HG03558 (cell line): ENCODE measurements around the gene AMPH.
"Not testable (repeated sequence)": the region's sequence is repeated elsewhere in the genome, so short reads cannot be mapped to it uniquely, and the experiment has no call there.

Source experiments
- ATAC-seq: cut with Tn5 transposase; IDR thresholded peaks from one replicate; pipeline ENCODE4 v1.9.1; 2021; ENCODE audit warnings: moderate number of reproducible peaks; ENCODE audit not compliant: unreplicated experiment; ENCODE audit errors: extremely low read depth

Gene AMPH

DNA sequence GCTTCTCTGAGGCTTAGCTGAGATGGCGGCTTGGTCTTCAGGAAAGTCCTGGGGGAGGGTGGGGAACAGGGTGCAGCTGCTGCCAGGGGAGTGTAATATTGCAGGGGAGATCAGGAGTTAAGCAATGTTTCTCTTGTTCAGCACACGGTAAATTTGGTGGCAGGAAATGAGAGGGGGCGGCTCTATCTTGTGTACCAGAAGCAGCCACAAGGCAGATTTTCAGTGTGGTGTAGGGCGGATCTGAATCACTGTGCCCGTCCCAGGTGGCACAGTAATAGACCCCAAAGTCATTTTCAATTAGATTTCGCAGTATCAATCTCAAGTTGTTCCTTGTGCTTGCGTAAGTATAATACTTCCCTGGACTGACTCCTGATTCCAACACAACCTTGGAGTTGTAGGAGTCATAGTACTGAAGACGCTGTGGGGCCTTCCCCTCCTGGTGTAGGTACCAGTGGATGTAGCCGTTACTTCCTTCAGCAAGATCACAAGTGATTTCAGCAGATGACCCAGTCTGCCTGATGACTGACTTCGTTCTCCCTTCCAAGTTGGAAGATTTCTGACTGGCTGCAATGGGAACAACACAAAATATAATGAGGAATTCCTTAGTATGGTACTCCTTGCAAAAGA is 268.4 kb downstream of the AMPH start:
- ATAC-seq = not testable (repeated sequence)

DNA sequence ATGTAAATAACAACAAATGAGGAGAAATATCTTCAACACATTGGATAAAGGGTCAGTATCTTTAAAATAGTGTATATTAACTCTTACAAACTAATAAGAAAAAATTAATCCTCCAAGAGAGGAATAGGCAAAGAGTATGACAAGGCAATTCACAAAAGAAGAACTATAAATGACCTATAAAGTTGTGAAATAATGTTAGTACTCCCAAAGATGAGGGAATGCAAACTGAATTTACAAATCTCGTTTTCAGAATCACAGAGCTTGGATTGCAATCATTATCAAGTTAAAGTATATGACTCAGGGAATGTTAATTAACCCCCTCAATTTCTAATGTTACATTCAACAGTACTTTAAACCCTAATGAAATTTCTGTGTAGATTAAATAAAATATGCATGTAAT is 270.4 kb downstream of the AMPH start:
- ATAC-seq = no peak

DNA sequence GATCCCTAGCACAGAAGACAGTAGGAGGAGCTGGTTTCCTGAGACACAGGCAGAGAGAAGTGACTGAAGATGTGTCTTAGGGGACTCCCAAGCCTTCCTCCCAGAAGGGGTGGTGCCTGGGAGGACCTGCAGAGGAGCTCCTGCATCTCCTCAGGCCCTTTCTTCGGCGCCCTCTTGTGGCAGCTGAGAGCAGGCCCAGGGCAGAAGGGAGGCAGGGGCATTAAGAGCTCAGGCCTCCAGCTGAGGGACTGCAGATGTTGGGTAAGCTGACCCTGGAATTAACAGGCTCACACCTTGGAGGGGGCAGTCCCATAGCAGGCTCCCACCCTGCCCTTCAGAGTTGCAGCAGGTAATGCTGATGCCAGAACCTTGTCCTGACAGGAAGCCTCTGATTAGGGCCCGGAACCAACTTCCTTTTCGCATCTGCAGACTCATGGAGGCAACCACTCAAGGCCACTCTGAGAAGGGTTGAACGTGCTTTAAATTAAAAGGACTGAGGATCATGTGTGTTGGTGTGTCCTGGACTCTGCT is 272.0 kb downstream of the AMPH start:
- peak; percentile 42 for ATAC-seq

DNA sequence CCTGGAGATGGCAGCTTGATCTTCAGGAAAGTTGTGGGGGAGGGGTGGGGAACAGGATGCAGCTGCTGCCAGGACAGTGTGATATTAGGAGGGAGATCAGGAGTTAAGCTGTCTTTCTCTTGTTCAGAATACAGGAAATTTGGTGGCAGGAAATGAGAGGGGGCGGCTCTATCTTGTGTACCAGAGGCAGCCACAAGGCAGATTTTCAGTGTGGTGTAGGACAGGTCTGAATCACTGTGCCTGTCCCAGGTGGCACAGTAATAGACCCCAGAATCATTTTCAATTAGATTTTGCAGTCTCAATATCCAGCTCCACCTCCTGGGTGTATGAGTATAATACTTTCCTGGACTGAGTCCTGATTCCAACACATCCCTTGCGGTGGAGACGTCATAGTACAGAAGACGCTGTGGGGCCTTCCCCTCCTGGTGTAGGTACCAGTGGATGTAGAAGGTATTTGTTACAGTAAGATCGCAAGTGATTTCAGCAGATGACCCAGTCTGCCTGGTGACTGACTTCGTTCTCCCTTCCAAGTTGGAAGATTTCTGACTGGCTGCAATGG is 272.8 kb downstream of the AMPH start:
- ATAC-seq = not testable (repeated sequence)

DNA sequence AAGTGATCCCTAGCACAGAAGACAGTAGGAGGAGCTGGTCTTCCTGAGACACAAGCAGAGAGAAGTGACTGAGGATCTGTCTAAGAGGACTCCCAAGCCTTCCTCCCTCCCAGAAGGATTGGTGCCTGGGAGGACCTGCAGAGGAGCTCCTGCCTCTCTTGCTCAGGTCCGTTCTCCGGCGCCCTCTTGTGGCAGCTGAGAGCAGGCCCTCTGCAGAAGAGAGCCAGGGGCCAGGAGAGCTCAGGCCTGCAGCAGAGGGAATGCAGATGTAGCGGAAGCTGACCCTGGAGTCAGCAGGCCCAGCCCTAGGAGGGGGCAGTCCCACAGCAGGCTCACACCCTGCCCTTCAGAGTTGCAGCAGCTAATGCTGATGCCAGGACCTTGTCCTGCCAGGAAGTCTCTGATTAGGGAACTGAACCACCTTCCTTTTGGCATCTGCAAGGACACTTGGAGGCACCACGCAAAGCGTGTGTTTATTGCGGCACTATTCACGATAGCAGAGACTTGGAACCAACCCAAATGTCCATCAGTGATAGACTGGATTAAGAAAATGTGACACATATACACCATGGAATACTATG is 276.8 kb downstream of the AMPH start:
- ATAC-seq = not testable (repeated sequence)

DNA sequence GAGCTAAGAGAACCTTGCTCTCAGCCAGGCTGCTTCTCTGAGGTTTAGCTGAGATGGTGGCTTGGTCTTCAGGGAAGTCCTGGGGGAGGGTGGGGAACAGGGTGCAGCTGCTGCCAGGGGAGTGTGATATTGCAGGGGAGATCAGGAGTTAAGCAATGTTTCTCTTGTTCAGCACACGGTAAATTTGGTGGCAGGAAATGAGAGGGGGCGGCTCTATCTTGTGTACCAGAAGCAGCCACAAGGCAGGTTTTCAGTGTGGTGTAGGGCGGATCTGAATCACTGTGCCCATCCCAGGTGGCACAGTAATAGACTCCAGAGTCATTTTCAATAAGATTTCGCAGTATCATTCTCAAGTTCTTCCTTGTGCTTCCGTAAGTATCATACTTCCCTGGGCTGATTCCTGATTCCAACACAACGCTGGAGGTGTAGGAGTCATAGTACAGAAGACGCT is 277.7 kb downstream of the AMPH start:
- not testable (repeated sequence) for ATAC-seq

DNA sequence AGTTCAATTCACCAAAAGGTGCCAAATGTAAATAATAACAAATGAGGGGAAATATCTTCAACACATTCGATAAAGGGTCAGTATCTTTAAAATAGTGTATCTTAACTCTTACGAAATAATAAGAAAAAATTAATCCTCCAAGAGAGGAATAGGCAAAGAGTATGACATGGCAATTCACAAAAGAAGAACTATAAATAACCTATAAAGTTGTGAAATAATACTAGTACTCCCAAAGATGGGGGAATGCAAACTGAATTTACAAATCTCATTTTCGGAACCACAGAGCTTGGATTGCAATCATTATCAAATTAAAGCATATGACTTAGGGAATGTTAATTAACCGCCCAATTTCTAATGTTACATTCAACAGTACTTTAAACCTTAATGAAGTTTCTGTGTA is 279.6 kb downstream of the AMPH start:
- no peak for ATAC-seq

DNA sequence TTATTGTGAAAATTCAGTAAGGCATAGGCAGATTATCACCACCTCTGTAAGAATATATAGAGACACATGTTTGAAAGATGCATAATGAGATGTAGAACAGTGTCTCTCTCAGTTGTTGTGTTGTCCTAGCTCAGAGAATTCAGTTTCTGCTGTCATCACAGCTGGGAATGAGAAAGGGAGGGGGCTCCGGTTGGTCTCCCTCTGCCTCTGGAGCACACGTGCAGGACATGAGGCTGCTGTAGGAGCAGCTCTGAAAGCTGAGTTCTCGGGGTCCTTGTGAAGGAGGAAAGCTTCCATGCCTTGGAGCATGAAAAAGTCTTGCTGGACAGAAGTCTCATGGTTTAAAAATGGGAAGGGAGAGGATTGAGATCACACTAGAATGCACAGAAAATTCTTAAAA is 280.4 kb downstream of the AMPH start:
- ATAC-seq = not testable (repeated sequence)

DNA sequence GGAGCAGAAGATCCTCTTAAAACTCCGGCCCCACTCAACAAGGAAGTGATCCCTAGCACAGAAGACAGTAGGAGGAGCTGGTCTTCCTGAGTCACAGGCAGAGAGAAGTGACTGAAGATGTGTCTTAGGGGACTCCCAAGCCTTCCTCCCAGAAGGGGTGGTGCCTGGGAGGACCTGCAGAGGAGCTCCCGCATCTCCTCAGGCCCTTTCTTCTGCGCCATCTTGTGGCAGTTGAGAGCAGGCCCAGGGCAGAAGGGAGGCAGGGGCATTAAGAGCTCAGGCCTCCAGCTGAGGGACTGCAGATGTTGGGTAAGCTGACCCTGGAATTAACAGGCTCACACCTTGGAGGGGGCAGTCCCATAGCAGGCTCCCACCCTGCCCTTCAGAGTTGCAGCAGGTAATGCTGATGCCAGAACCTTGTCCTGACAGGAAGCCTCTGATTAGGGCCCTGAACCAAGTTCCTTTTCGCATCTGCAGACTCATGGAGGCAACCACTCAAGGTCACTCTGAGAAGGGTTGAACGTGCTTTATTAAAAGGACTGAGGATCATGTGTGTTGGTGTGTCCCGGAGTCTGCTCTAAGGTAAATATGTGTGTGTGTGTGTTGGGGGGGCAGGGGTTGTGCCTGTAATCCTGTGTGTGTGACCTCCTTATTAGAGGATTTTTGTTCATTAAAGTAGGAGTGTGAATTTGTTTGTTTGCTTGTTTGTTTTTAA is 281.1 kb downstream of the AMPH start:
- peak; percentile 48 for ATAC-seq

DNA sequence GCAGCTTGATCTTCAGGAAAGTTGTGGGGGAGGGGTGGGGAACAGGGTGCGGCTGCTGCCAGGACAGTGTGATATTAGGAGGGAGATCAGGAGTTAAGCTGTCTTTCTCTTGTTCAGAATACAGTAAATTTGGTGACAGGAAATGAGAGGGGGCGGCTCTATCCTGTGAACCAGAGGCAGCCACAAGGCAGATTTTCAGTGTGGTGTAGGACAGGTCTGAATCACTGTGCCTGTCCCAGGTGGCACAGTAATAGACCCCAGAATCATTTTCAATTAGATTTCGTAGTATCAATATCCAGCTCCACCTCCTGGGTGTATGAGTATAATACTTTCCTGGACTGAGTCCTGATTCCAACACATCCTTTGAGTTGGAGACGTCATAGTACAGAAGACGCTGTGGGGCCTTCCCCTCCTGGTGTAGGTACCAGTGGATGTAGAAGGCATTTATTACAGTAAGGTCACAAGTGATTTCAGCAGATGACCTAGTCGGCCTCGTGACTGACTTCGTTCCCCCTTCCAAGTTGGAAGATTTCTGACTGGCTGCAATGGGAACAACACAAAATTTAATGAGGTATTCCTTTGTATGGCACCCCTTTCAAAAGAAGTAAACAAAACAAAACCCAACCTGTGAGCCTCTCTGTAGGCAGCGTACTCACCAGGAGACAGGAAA is 281.9 kb downstream of the AMPH start:
- not testable (repeated sequence) for ATAC-seq

DNA sequence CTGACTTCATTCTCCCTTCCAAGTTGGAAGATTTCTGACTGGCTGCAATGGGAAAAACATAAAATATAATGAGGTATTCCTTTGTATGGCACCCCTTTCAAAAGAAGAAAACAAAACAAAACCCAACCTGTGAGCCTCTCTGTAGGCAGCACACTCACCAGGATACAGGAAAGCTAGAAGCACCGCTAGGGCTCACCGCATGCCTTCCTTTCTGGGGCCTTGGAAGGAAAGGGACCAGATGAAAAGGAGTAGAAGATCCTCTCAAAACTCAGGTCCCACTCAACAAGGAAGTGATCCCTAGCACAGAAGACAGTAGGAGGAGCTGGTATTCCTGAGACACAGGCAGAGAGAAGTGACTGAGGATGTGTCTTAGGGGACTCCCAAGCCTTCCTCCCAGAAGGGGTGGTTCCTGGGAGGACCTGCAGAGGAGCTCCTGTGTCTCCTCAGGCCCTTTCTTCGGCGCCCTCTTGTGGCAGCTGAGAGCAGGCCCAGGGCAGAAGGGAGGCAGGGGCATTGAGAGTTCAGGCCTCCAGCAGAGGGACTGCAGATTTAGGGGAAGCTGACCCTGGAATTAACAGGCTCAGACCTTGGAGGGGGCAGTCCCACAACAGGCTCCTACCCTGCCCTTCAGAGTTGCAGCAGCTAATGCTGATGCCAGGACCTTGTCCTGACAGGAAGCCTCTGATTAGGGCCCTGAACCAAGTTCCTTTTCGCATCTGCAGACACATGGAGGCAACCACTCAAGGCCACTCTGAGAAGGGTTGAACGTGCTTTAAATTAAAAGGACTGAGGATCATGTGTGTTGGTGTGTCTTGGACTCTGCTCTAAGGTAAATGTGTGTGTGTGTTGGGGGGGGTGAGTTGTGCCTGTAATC is 285.6 kb downstream of the AMPH start:
- peak; percentile 37 for ATAC-seq

DNA sequence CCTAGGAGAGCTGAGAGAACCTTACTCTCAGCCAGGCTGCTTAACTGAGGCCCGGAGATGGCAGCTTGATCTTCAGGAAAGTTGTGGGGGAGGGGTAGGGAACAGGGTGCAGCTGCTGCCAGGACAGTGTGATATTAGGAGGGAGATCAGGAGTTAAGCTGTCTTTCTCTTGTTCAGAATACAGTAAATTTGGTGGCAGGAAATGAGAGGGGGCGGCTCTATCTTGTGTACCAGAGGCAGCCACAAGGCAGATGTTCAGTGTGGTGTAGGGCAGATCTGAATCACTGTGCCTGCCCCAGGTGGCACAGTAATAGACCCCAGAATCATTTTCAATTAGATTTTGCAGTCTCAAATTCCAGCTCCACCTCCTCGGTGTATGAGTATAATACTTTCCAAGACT is 286.4 kb downstream of the AMPH start:
- ATAC-seq = not testable (repeated sequence)

DNA sequence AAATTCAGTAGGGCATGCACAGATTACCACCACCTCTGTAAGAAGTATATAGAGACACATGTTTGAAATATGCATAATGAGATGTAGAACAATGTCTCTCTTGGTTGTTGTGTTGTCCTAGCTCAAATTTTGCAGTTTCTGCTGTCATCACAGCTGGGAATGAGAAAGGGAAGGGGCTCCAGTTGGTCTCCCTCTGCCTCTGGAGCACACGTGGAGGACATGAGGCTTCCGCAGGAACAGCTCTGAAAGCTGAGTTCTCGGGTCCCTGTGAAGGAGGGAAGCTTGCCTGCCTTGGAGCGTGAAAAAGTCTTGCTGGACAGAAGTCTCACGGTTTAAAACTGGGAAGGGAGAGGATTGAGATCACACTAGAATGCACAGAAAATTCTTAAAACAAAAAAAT is 289.0 kb downstream of the AMPH start:
- ATAC-seq = not testable (repeated sequence)

DNA sequence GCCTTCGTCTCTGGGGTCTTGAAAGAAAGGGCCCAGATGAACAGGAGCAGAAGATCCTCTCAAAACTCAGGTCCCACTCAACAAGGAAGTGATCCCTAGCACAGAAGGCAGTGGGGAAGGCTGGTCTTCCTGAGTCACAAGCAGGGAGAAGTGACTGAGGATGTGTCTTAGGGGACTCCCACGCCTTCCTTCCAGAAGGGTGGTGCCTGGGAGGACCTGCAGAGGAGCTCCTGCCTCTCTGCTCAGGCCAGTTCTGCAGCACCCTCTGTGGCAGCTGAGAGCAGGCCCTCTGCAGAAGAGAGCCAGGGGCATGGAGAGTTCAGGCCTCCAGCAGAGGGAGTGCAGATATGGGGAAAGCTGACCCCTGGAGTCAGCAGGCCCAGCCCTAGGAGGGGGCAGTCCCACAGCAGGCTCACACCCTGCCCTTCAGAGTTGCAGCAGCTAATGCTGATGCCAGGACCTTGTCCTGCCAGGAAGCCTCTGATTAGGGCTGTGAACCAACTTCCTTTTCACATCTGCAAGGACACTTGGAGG is 289.9 kb downstream of the AMPH start:
- not testable (repeated sequence) for ATAC-seq

DNA sequence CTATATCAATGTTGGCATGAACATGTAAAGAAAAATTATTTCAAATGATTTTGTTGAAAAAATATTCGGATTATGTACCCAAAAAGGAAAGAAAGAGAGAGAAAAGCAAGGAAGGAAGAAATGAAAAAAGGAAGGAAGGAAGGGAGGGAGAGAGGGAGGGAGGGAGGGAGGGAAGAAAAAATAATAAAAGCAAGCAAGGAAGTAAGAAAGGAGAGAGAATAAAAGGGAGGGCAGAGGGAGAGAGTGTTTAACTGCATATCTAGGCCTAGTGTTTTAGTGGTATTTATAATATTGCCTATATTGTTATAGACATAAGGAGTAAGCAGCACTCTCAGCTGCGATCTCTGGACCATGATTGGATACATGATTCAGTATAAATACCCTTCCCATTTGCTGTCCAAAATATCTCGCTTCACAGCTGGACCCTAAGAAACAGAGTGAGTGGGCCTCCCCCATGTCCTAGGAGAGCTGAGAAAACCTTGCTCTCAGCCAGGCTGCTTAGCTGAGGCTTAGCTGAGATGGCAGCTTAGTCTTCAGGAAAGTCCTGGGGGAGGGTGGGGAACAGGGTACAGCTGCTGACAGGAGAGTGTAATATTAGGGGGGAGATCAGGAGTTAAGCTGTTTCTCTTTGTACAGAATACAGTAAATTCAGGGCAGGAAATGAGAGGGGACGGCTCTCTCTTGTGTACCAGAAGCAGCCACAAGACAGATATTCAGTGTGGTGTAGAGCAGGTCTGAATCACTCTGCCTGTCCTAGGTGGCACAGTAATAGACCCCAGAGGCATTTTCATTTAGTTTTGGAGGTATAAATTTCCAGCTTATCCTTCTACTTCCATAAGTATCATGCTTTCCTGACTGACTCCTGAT is 291.0 kb downstream of the AMPH start:
- no peak for ATAC-seq

DNA sequence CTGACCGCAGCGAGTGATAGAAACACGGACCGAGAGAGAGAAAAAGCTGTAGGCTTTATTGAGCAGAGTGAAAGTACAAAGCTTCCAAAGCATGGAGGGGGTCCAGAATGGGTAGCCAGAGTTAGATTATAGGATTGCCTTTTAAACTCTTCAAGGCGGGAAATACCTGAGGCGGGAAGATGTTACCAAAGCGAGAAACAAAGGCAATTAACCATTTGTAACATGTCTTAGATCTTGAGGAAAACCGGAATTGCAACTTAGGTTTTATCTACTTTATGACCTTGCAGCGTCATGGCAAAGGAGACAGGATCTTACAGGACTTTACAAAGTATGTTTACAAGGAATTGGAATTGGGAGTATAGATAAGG is 295.0 kb downstream of the AMPH start:
- ATAC-seq = not testable (repeated sequence)

DNA sequence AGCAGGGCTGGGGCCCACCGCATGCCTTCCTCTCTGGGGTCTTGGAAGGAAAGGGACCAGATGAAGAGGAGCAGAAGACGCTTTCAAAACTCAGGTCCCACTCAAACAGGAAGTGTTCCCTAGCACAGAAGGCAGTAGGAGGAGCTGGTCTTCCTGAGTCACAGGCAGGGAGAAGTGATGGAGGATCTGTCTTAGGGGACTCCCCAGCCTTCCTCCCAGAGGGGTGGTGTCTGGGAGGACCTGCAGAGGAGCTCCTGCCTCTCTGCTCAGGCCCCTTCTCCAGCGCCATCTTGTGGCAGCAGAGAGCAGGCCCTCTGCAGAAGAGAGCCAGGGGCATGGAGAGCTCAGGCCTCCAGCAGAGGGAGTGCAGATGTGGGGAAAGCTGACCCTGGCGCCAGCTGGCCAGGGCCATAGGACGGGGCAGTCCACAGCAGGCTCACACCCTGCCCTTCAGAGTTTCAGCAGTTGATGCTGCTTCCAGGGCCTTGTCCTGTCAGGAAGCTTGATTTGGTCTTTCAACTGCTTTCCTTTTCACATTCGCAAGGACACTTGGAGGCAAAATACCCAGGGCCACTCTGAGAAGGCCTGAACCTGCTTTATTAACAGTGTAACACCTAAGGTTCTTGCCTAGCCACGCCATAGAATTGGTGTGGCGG is 295.6 kb downstream of the AMPH start:
- peak; percentile 88 for ATAC-seq

DNA sequence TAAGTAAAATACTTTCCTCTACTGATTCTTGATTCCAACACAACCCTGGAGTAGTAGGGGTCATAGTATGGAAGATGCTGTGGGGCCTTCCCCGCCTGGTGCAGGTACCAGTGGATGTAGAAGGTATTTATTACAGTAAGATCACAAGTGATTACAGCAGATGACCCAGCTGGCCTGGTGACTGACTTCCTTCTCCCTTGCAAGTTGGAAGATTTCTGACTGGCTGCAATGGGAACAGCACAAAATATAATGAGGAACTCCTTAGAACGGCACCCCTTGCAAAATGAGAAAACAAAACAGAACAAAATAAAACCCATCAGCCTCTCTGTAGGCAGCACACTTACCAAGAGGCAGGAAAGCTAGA is 296.1 kb downstream of the AMPH start:
- ATAC-seq = no peak
